ENCODE results near the gene METTL22. TPM values are rescaled to one million over a fixed set of nuclear protein-coding genes. Genes with fewer than 3 reads are reported as not detected.

The METTL22 gene
- polyA plus RNA-seq, 1 experiment = 54.6 TPM

GRCh38 chr16:8646326-8647053 lies 25.0 kb downstream of the METTL22 start:
- POLR2A ChIA-PET = no interaction called here
- CTCF ChIA-PET = interaction anchor here (0.6 to 0.7 kb wide), 2 partner anchors 9 to 75 kb away, joined by 3 read pairs; no protein-coding TSS in a partner anchor

GRCh38 chr16:8647721-8648318 lies 26.3 kb downstream of the METTL22 start:
- POLR2A ChIA-PET = no interaction called here
- H3K4me3 ChIP-seq (ENCODE audit: low read depth, low read length) = no peak overlapping the region
- CTCF ChIA-PET = no interaction called here
- no peak for DNase-seq (ENCODE audit: low read depth)
- no peak for TF ChIP-seq CTCF (IDR thresholded peaks at IDR 0.05; ENCODE audit: insufficient read depth, low read depth, low read length)
- no peaks in the 10 kb centered on the region for H3K27me3 ChIP-seq (ENCODE audit: control insufficient read depth, insufficient read depth, low read length)
- H3K36me3 ChIP-seq (ENCODE audit: control insufficient read depth, insufficient read depth, low read length) = peaks cover 21% of the 10 kb centered on the region

More at GRCh38 chr16:8646326-8647053, 25.0 kb downstream of the METTL22 start:
- no peak overlapping the region for H3K4me3 ChIP-seq (ENCODE audit: low read depth, low read length)
- no peak for DNase-seq (ENCODE audit: low read depth)
- no peak for TF ChIP-seq CTCF (IDR thresholded peaks at IDR 0.05; ENCODE audit: insufficient read depth, low read depth, low read length)
- H3K27me3 ChIP-seq (ENCODE audit: control insufficient read depth, insufficient read depth, low read length) = no peaks in the 10 kb centered on the region
- H3K36me3 ChIP-seq (ENCODE audit: control insufficient read depth, insufficient read depth, low read length) = peaks cover 30% of the 10 kb centered on the region

GRCh38 chr16:8648877-8649276 lies 27.4 kb downstream of the METTL22 start:
- no peak for DNase-seq (ENCODE audit: low read depth)
- CTCF ChIA-PET = interaction anchor here (0.8 kb wide), 1 partner anchor 490 kb away, joined by 4 read pairs; no protein-coding TSS in a partner anchor
- no peak overlapping the region for H3K4me3 ChIP-seq (ENCODE audit: low read depth, low read length)
- peaks cover 21% of the 10 kb centered on the region for H3K36me3 ChIP-seq (ENCODE audit: control insufficient read depth, insufficient read depth, low read length)
- TF ChIP-seq CTCF (IDR thresholded peaks at IDR 0.05; ENCODE audit: insufficient read depth, low read depth, low read length) = no peak
- POLR2A ChIA-PET = no interaction called here
- H3K27me3 ChIP-seq (ENCODE audit: control insufficient read depth, insufficient read depth, low read length) = no peaks in the 10 kb centered on the region; the same call in 1 of the 2 replicates

GRCh38 chr16:8649829-8650554 lies 28.5 kb downstream of the METTL22 start:
- CTCF ChIA-PET = no interaction called here
- POLR2A ChIA-PET = no interaction called here

More at GRCh38 chr16:8649829-8650554, 28.5 kb downstream of the METTL22 start:
- no peak for TF ChIP-seq CTCF (IDR thresholded peaks at IDR 0.05; ENCODE audit: insufficient read depth, low read depth, low read length)
- DNase-seq (ENCODE audit: low read depth) = no peak
- H3K36me3 ChIP-seq (ENCODE audit: control insufficient read depth, insufficient read depth, low read length) = peaks cover 14% of the 10 kb centered on the region
- H3K4me3 ChIP-seq (ENCODE audit: low read depth, low read length) = no peak overlapping the region
- no peaks in the 10 kb centered on the region; the same call in 1 of the 2 replicates for H3K27me3 ChIP-seq (ENCODE audit: control insufficient read depth, insufficient read depth, low read length)

Measured in BJ (cell line).